Fibroblast of villous mesenchyme (primary cell): ENCODE data around the gene P2RY8. TPM values are rescaled to one million over a fixed set of nuclear protein-coding genes. Genes with fewer than 3 reads are reported as not detected.

Experiments used
- DNase-seq: peaks from one replicate; pipeline ENCODE4 v3.0.0-alpha.2; 2010; ENCODE audit warnings: low read depth
- H3K4me3 ChIP-seq: 2 replicates; pipeline ENCODE4 v1.5.1; 2011; ENCODE audit warnings: low read depth, mild to moderate bottlenecking, low read length
- total RNA-seq: library from RNA; depleted of rRNA; stranded (reverse); fragments of >200 nt; gene quantifications from 2 replicates; pipeline ENCODE4 v1.2.3, GENCODE V29; 2012
- TF ChIP-seq, protein P1 (sequence below): IDR thresholded peaks from 2 replicates; pipeline ENCODE4 v1.5.1; 2012; ENCODE audit warnings: low read depth, mild to moderate bottlenecking, low read length; ENCODE audit not compliant: insufficient read depth

The P2RY8 gene
- total RNA-seq, 1 donor, result not detected

GRCh38 chrX:1444561-1445500 lies 92.2 kb downstream of the P2RY8 start:
- no peak overlapping the region for H3K4me3 ChIP-seq
- TF ChIP-seq, protein P1, sequence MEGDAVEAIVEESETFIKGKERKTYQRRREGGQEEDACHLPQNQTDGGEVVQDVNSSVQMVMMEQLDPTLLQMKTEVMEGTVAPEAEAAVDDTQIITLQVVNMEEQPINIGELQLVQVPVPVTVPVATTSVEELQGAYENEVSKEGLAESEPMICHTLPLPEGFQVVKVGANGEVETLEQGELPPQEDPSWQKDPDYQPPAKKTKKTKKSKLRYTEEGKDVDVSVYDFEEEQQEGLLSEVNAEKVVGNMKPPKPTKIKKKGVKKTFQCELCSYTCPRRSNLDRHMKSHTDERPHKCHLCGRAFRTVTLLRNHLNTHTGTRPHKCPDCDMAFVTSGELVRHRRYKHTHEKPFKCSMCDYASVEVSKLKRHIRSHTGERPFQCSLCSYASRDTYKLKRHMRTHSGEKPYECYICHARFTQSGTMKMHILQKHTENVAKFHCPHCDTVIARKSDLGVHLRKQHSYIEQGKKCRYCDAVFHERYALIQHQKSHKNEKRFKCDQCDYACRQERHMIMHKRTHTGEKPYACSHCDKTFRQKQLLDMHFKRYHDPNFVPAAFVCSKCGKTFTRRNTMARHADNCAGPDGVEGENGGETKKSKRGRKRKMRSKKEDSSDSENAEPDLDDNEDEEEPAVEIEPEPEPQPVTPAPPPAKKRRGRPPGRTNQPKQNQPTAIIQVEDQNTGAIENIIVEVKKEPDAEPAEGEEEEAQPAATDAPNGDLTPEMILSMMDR, result no peak

GRCh38 chrX:1443496-1444075 lies 93.4 kb downstream of the P2RY8 start:
- no peak for DNase-seq
- TF ChIP-seq, protein P1, result no peak
- H3K4me3 ChIP-seq, result no peak overlapping the region

More at GRCh38 chrX:1444561-1445500, 92.2 kb downstream of the P2RY8 start:
- no peak for DNase-seq

GRCh38 chrX:1442724-1443367 lies 94.1 kb downstream of the P2RY8 start:
- TF ChIP-seq, protein P1, result no peak
- no peak for DNase-seq
- no peak overlapping the region for H3K4me3 ChIP-seq

DNA sequence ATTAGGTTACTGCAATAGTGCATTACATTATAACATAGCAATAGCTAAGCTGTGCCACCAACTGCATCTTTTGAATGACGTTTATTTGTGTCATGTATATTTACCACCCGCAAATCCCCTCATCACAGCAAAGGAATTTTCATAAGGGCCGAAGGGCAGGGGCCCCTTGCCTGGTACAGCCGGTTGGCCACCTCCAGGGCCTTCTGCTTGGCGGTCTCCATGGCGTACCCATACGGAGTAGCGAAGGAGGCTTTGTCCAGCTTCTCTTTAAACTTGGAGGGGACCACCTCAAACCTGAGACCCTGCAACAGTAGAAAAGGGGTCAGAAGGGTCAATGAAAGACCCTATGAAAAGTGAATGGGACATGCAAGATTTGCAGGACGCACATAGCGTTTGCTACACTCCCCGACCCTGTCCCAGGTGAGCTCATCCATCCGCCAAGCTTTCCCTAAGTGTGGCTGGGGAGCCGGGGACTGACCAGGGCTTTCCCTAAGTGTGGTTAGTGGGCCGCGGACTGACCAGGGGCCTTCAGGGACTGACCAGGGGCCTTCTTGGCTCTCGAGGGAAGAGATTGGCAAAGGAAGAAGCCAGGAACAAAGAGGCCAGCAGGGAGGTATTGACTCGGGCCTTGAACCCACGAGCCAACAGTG lies 94.8 kb downstream of the P2RY8 start:
- no peak overlapping the region for H3K4me3 ChIP-seq
- no peak for DNase-seq
- TF ChIP-seq, protein P1, result no peak

DNA sequence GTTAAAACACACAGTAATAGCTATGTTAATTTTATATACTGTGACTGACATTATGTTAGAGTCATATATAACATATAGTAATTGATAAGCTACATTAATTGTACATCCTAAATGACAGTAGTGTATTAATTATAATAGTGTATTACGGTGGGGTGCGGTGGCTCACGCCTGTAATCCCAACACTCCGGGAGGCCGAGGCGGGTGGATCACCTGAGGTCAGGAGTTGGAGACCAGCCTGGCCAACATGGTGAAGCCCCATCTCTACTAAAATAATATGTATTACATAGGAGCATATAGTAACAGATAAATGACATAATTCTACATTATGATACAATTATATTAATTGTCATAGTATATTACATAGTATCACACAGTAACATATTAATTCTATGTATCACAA lies 96.5 kb downstream of the P2RY8 start:
- DNase-seq, result no peak
- H3K4me3 ChIP-seq, result no peak overlapping the region
- TF ChIP-seq, protein P1, result no peak

- DNase-seq, result no peak
- TF ChIP-seq, protein P1, result no peak
- H3K4me3 ChIP-seq, result no peak overlapping the region
These were observed 101.6 kb downstream of the P2RY8 start for GRCh38 chrX:1435241-1435895.
